ENCODE results near the gene PC. TPM values are rescaled to one million over a fixed set of nuclear protein-coding genes. Genes with fewer than 3 reads are reported as not detected.

The PC gene
- total and polyA plus RNA-seq, 7 donors: 2.0 to 40.2 (median 11.8) TPM

- Histone ChIP-seq H3K9me3 (no peaks in the 10 kb centered on the region), H3K27ac (no peak overlapping the region), H3K27me3 (no peaks in the 10 kb centered on the region), H3K36me3 (no peaks in the 10 kb centered on the region), H3K4me3 (no peak overlapping the region), H3K4me1 (no peaks in the 10 kb centered on the region)
- intact Hi-C loops (cut with DNase I): no loop called here
- TF ChIP-seq POLR2A (IDR thresholded peaks at IDR 0.05) (no peak), CTCF (IDR thresholded peaks at IDR 0.05) (no peak), EP300 (IDR thresholded peaks at IDR 0.05) (no peak), POLR2AphosphoS5 (IDR thresholded peaks at IDR 0.05) (no peak)
- WGBS, 2 donors: 90 to 91% methylated on average over 5 of the region's 5 CpGs
- no peak for DNase-seq
Measured at GRCh38 chr11:66914505-66914904, 43.7 kb downstream of the PC start.

GRCh38 chr11:66912911-66913310, 45.3 kb downstream of the PC start:
- Histone ChIP-seq H3K4me1 (no peaks in the 10 kb centered on the region), H3K4me3 (no peak overlapping the region), H3K9me3 (no peaks in the 10 kb centered on the region), H3K27ac (peak overlapping the region in 2 of 4 donors; percentile 24 to 41), H3K36me3 (no peaks in the 10 kb centered on the region), H3K27me3 (no peaks in the 10 kb centered on the region)
- DNase-seq: no peak
- intact Hi-C loops (cut with DNase I): no loop called here
- WGBS, 2 donors: 78 to 83% methylated on average over 9 of the region's 9 CpGs
- TF ChIP-seq POLR2A (IDR thresholded peaks at IDR 0.05) (no peak), CTCF (IDR thresholded peaks at IDR 0.05) (no peak), POLR2AphosphoS5 (IDR thresholded peaks at IDR 0.05) (no peak), EP300 (IDR thresholded peaks at IDR 0.05) (no peak)

GRCh38 chr11:66912361-66912760, 45.8 kb downstream of the PC start:
- H3K36me3 ChIP-seq: no peaks in the 10 kb centered on the region
- H3K4me3 ChIP-seq: no peak overlapping the region
- no peaks in the 10 kb centered on the region for H3K4me1 ChIP-seq
- peak overlapping the region in 2 of 4 donors; percentile 24 to 41 for H3K27ac ChIP-seq
- H3K9me3 ChIP-seq: no peaks in the 10 kb centered on the region
- no peak for DNase-seq
- WGBS, 2 donors: 86 to 94% methylated on average over 7 of the region's 7 CpGs
- H3K27me3 ChIP-seq: no peaks in the 10 kb centered on the region
- no peak for TF ChIP-seq POLR2AphosphoS5 (IDR thresholded peaks at IDR 0.05)
- TF ChIP-seq EP300 (IDR thresholded peaks at IDR 0.05): no peak
- no peak for TF ChIP-seq CTCF (IDR thresholded peaks at IDR 0.05)
- TF ChIP-seq POLR2A (IDR thresholded peaks at IDR 0.05): no peak
- intact Hi-C loops (cut with DNase I): no loop called here

GRCh38 chr11:66910669-66911068, 47.5 kb downstream of the PC start:
- Histone ChIP-seq H3K4me3 (no peak overlapping the region), H3K36me3 (no peaks in the 10 kb centered on the region), H3K9me3 (no peaks in the 10 kb centered on the region), H3K27ac (no peak overlapping the region), H3K4me1 (peaks cover 0 to 5% (median 0%) of the 10 kb centered on the region in 4 donors), H3K27me3 (no peaks in the 10 kb centered on the region)
- intact Hi-C loops (cut with DNase I): no loop called here
- TF ChIP-seq EP300 (IDR thresholded peaks at IDR 0.05) (no peak), POLR2A (IDR thresholded peaks at IDR 0.05) (no peak), CTCF (IDR thresholded peaks at IDR 0.05) (no peak), POLR2AphosphoS5 (IDR thresholded peaks at IDR 0.05) (no peak)
- 83 to 85% methylated on average over 4 of the region's 4 CpGs for WGBS, 2 donors
- no peak for DNase-seq

GRCh38 chr11:66910016-66910415, 48.2 kb downstream of the PC start:
- intact Hi-C loops (cut with DNase I): no loop called here
- DNase-seq: no peak

More at GRCh38 chr11:66910016-66910415, 48.2 kb downstream of the PC start:
- Histone ChIP-seq H3K9me3 (no peaks in the 10 kb centered on the region), H3K36me3 (no peaks in the 10 kb centered on the region), H3K27ac (no peak overlapping the region), H3K27me3 (no peaks in the 10 kb centered on the region), H3K4me1 (peaks cover 0 to 5% (median 0%) of the 10 kb centered on the region in 4 donors), H3K4me3 (no peak overlapping the region)
- no peak for TF ChIP-seq CTCF (IDR thresholded peaks at IDR 0.05)
- no peak for TF ChIP-seq POLR2AphosphoS5 (IDR thresholded peaks at IDR 0.05)
- no peak for TF ChIP-seq EP300 (IDR thresholded peaks at IDR 0.05)
- no peak for TF ChIP-seq POLR2A (IDR thresholded peaks at IDR 0.05)
- WGBS, 2 donors: 93% methylated on average over 10 of the region's 10 CpGs

Data from sigmoid colon (tissue), 7 donors.